Esophagus mucosa (tissue), 1 donor: ENCODE measurements around the gene NOL6. TPM values are rescaled to one million over a fixed set of nuclear protein-coding genes. Genes with fewer than 3 reads are reported as not detected.
A peak's percentile ranks its signal among the peaks of the same experiment; 100 is the strongest.
"Not testable (repeated sequence)": the region's sequence is repeated elsewhere in the genome, so short reads cannot be mapped to it uniquely, and the experiment has no call there.

Experiments
- ATAC-seq: fragments of 200-7000 bp; cut with Tn5 transposase; one replicate; pipeline ENCODE4 v1.9.1; 2020
- total RNA-seq: library from RNA; stranded (reverse); gene quantifications from one replicate; pipeline ENCODE4 v1.2.4, GENCODE V29; 2023
- donor health status: DM: yes; HTN: yes; CAD: no.

The NOL6 gene
- total RNA-seq, 1 donor from 2014 or later: 37.9 TPM

DNA sequence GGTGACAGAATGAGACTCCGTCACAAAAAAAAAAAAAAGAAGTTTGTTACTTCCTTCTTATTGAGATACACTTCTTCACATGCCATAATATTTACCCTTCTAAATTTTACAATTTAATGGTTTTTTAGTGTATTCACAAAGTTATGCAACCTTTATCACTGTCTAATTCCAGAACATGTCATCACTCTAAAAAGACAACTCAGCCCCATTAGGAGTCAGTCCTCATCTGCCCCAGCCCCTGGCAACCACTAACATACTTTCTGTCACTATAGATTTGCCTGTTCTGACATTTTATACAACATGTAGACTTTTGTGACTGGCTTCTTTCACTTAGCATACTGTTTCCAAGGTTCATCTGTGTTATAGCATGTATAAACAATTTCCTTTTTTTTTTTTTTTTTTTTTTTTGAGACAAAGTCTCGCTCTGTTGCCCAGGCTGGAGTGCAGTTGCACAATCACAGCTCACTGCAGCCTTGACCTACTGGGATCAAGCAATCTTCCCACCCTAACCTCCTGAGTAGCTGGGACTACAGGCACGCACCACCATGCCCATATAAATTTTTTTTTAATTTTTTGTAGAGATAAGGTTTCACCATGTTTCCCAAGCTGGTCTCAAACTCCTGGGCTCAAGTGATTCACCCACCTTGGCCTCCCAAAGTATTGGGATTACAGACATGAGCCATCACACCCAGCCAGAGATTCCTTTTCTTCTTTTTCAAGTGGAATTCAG is 44.3 kb downstream of the NOL6 start:
- no peak for ATAC-seq

DNA sequence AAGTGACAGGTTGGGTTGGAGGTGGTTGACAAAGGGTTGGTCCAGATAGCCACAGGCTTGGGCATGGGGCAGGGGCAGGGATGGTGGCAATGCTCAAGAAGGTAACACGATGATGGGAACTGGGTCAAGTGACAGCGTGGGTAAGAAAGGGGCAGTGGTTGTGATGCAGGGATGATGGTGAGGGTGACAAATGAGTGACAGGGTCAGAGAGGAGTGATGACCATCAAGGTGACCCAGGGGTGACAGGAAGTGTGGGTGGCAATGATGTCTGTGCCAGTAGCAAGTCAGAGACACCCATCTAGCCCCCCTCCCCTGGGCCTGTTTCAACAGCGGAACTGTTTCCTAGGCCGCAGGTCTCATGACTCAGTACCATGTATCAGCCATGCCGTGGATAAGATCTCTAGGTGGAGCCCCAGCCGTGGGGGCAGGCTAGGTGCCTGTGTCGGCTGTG is 46.9 kb downstream of the NOL6 start:
- ATAC-seq: peak; percentile 30

DNA sequence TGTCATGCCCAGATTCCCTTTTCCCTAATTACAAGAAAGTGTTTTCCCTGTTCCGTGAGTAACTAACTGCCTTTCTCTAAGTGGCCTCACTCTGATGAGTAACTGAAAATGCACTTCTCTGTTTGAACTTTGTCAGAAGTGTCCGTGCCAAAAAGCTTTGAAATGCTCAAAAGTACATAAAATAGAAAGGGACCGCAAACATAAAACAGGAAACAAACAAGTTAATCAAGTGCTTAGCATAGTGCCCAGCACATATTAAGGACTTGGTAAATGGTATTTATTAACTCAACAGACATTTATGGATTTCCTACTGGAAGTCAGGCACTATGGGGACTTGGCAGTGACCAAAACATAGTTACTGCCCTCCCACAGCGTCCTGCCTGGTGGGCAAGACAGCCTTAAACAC is 48.6 kb downstream of the NOL6 start:
- ATAC-seq: peak; percentile 6

DNA sequence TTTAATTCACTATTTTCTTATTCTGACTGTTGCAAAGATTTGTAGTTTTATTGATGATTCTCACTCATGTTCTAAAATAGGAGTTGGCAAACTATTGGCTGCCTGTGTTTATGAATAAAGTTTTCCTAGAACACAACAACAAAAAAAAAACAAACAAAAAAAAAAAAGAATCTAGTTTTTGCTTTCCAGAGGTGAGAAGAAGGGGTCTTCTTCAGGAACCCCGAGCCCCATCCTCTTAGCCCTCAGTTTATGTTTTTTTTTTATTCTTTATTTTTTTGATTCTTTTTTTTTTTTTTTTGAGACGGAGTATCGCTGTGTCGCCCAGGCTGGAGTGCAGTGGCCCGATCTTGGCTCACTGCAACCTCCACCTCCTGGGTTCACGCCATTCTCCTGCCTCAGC is 49.2 kb downstream of the NOL6 start:
- ATAC-seq: not testable (repeated sequence)

DNA sequence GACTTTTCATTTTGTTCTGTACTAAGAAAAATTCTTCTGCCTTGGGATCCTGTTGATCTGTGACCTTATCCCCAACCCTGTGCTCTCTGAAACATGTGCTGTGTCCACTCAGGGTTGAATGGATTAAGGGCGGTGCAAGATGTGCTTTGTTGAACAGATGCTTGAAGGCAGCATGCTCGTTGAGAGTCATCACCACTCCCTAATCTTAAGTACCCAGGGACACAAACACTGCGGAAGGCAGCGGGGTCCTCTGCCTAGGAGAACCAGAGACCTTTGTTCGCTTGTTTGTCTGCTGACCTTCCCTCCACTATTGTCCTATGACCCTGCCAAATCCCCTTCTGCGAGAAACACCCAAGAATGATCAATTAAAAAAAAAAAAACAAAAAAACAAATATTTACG is 49.7 kb downstream of the NOL6 start:
- ATAC-seq: not testable (repeated sequence)

DNA sequence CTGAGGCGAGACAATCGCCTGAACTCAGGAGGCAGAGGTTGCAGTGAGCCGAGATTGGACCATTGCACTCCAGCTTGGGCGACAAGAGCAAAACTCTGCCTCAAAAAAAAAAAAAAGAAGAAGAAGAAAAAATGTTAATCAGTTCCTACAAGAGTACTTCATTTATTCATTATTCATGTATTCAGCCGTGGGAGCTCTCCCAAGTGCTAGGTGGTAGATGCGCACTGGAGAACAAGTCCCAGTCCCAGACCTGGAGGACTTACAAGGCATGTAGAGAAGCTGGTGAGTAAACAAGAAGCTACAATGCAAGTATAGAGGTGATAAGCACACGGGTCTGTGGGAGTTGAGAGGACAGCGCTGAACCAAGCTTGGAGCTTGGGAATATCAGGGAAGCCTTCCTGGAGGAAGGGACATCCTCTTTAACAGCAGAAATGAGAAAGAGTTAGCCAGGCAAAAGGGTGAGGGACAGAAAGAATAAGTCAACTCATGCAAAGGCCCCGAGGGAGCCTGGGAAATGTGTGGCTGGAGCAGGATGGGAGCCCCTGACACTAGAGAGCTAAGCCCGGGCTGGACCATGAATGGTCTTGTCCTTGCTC is 53.9 kb downstream of the NOL6 start:
- no peak for ATAC-seq

DNA sequence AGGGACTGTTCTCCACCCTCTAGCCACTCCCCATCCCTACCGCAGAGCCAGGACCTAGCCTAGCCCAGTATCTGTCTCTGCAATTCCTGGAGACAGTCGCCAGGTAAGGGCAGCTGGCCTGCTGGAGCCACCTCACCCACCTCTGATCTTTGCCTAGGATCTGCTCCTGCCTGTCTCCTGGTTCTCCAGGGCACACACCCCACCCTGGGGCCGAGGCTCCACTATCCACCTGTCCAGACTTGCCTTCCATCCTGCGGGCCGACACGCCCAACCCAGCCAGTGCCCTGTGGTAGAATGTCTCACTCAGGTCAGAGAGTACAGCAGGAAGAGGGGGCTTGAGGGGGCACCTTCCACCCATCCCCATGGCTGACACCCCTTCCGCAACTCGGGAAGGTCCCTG is 55.6 kb downstream of the NOL6 start:
- ATAC-seq: peak; percentile 73

DNA sequence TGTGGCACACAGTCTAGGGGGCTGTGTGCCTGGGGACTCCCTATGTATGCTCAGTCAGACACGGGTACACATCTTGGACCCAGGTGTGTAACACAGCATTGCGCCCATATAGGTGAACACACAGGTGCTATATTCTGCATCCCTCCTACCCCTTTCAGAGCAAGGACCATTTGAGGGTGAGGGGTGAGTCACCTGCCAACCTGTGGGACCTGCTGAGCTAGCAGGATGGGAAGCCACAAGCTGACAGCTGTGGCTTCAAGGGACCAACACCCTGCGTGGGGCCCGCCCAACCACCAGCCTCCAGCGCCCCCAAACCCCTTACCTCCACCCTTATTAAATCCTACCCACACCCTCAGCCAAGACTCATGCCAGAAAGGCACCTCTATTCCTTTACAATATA is 56.7 kb downstream of the NOL6 start:
- ATAC-seq: peak; percentile 68

DNA sequence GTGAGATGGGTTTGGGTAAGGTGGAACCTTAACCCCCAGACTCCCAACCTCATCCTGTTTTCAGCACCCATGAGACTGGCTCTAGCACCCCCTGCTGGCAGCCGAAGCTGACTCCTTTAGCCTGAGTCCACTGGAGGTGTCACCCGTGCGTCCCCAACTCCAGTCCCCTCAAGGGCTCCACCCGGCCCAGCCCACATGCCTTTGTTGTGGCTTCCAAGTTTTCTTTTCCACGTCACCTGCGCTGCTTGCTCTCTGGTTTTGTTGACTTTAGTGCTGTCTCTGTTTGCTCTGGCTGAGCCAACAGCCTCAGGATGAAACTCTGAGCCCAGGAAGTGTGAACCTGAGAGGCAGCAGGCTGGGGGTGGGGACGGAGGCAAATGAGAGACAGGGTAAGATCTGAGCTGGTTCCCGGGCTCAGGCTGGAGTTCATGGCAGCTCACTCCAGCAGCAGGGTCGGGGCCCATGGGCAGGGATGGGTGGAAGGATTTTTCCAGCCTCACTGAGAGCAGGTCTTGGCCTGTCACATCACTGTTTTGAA is 58.2 kb downstream of the NOL6 start:
- peak; percentile 76 for ATAC-seq

DNA sequence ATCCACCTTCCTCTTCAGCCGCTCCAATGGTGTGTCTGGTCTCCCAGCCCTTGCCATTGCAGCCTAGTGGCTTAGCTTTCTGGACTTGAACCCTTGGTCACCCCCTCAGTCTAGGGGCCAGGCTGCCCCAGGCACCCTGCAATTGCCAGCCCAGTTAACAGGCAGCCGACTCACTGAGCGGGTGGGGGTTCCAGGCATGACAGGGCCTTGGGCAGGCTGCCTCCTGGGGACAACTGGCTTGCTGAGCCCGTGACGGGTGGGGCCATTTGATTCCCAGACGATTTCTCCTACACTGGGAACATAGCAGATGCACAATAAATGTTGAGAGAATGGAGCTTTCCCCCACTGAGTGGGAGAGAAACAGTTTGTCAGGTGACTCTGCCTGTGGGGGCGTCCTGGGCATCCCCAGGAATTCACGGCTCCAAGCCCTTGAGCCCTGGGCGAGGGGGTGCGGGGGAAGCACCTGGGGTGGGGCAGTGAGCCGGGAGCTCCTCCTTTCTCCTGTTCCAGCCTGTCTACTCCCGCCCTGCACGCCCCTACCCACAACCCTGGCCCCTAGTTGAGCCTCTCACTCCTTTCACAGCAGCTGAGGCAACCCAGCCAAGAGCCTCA is 58.7 kb downstream of the NOL6 start:
- peak; percentile 14 for ATAC-seq

DNA sequence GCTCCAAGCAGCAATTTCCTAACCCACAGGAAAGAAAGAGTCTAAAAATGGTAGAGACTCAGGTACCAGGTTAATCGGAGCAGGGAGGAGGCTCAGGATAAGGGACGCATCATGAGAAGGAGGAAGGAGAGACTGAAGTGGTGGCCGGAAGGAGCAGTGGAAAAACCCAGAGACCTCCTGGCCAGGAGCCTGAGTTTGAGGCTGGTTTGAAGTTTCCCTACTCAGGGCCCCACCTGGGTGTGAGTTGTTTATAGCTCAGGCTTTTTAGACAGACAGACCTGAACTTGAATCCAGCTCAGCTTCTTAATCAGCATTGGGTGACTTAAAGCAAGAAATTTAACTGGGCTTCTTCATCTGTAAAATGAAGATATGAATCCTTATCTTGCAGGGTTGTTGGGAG is 59.5 kb downstream of the NOL6 start:
- no peak for ATAC-seq

Other genes starting within 250 kb of the NOL6 start
- not detected for gene SPINK4, start 233.8 kb downstream of the NOL6 start, total RNA-seq
- 95.3 TPM for gene BAG1, start 209.2 kb downstream of the NOL6 start, total RNA-seq
- 46.6 TPM for gene CHMP5, start 208.9 kb downstream of the NOL6 start, total RNA-seq
- 26.6 TPM for gene NFX1, start 183.4 kb downstream of the NOL6 start, total RNA-seq
- gene AQP7, start 71.4 kb downstream of the NOL6 start, total RNA-seq: 1.7 TPM
- gene AQP3, start 26.3 kb downstream of the NOL6 start, total RNA-seq: 1,467 TPM
- gene ANKRD18B, start 50.3 kb upstream of the NOL6 start, total RNA-seq: 10.0 TPM